HG03108 (cell line): Measurements from ENCODE around the gene PPP2R5A.

Experiments
- ATAC-seq: cut with Tn5 transposase; IDR thresholded peaks from one replicate; pipeline ENCODE4 v1.9.1; 2021; ENCODE audit warnings: moderate library complexity; ENCODE audit not compliant: unreplicated experiment

PPP2R5A gene

GRCh38 chr1:212401838-212402582 lies 116.8 kb downstream of the PPP2R5A start:
- ATAC-seq: no peak

GRCh38 chr1:212402666-212403321 lies 117.6 kb downstream of the PPP2R5A start:
- no peak for ATAC-seq

GRCh38 chr1:212410231-212410820 lies 125.1 kb downstream of the PPP2R5A start:
- ATAC-seq: no peak
